Thoracic aorta (tissue), 2 donors: ENCODE measurements around the gene EI24. TPM values are rescaled to one million over a fixed set of nuclear protein-coding genes. Genes with fewer than 3 reads are reported as not detected.

Experiments used
- ATAC-seq: fragments of 150-250 bp; one replicate; pipeline ENCODE4 v1.8.0; 2017; ENCODE audit warnings: low read depth; ENCODE audit not compliant: insufficient number of reproducible peaks, low FRiP score
- DNase-seq: peaks from one replicate; pipeline ENCODE4 v3.0.0-alpha.2; 2020; ENCODE audit warnings: low spot score
- H3K27ac ChIP-seq, 2 donors: fragments of 200-600 bp; sonication (generic); 1 replicate in 1 of 2; 2 replicates in 1 of 2; pipeline ENCODE4 v1.5.1; 2016; ENCODE audit warnings: mild to moderate bottlenecking in 2 of 2, moderate library complexity in 2 of 2
- H3K27me3 ChIP-seq: fragments of 200-600 bp; sonication (generic); replicated peaks from 2 replicates; pipeline ENCODE4 v1.6.0; 2016; ENCODE audit warnings: mild to moderate bottlenecking; ENCODE audit not compliant: insufficient read depth
- H3K36me3 ChIP-seq: fragments of 200-600 bp; sonication (generic); one replicate; pipeline ENCODE4 v1.5.1; 2016
- H3K4me1 ChIP-seq, 2 donors: fragments of 200-600 bp; sonication (generic); 1 replicate in 1 of 2; 2 replicates in 1 of 2; pipeline versions ENCODE4 v1.5.1 to v1.6.0; 2016; ENCODE audit warnings: low read depth in 2 of 2, mild to moderate bottlenecking in 1 of 2; ENCODE audit not compliant: control insufficient read depth in 1 of 2
- H3K4me3 ChIP-seq: fragments of 200-600 bp; sonication (generic); 2 replicates; pipeline ENCODE4 v1.5.1; 2016; ENCODE audit warnings: mild to moderate bottlenecking
- H3K9me3 ChIP-seq: fragments of 200-600 bp; sonication (generic); 2 replicates; pipeline ENCODE4 v1.5.1; 2016
- CTCF ChIP-seq: fragments of 200-600 bp; sonication (generic); IDR thresholded peaks from one replicate; pipeline ENCODE4 v1.5.1; 2019; ENCODE audit warnings: antibody characterized with exemption
- total RNA-seq, 2 donors: library from RNA; depleted of rRNA; stranded (reverse); fragments of >200 nt; gene quantifications; one replicate each; pipeline versions ENCODE4 v1.1.0 to v1.2.3, GENCODE V29; 2016

Gene EI24
- total RNA-seq, 2 donors from 2014 or later, result 68.4 to 70.0 TPM

GRCh38 chr11:125553357-125553756 lies 15.9 kb upstream of the EI24 start:
- H3K27me3 ChIP-seq, result no peaks in the 10 kb centered on the region
- no peak overlapping the region for H3K4me3 ChIP-seq
- H3K9me3 ChIP-seq, result peaks cover 16% of the 10 kb centered on the region
- no peaks in the 10 kb centered on the region for H3K4me1 ChIP-seq
- no peak for DNase-seq
- TF ChIP-seq CTCF, result no peak
- H3K27ac ChIP-seq, result no peak overlapping the region
- H3K36me3 ChIP-seq, result no peaks in the 10 kb centered on the region
- ATAC-seq, result no peak

GRCh38 chr11:125554038-125554437 lies 15.2 kb upstream of the EI24 start:
- Histone ChIP-seq H3K9me3 (peaks cover 16% of the 10 kb centered on the region), H3K36me3 (no peaks in the 10 kb centered on the region), H3K4me3 (no peak overlapping the region), H3K4me1 (no peaks in the 10 kb centered on the region), H3K27me3 (no peaks in the 10 kb centered on the region), H3K27ac (no peak overlapping the region)
- no peak for TF ChIP-seq CTCF
- ATAC-seq (no peak), DNase-seq (no peak)

GRCh38 chr11:125559888-125560287 lies 9.4 kb upstream of the EI24 start:
- Histone ChIP-seq H3K4me1 (no peaks in the 10 kb centered on the region), H3K9me3 (no peaks in the 10 kb centered on the region), H3K4me3 (no peak overlapping the region), H3K27ac (no peak overlapping the region), H3K36me3 (no peaks in the 10 kb centered on the region), H3K27me3 (no peaks in the 10 kb centered on the region)
- TF ChIP-seq CTCF, result no peak
- DNase-seq (no peak), ATAC-seq (no peak)

- no peak for DNase-seq
- TF ChIP-seq CTCF, result no peak
- Histone ChIP-seq H3K4me1 (no peaks in the 10 kb centered on the region), H3K27ac (no peak overlapping the region), H3K27me3 (no peaks in the 10 kb centered on the region), H3K36me3 (no peaks in the 10 kb centered on the region), H3K4me3 (no peak overlapping the region), H3K9me3 (no peaks in the 10 kb centered on the region)
- no peak for ATAC-seq
These were observed 7.4 kb upstream of the EI24 start for GRCh38 chr11:125561924-125562323.

GRCh38 chr11:125562430-125562829 lies 6.8 kb upstream of the EI24 start:
- no peaks in the 10 kb centered on the region for H3K9me3 ChIP-seq
- no peak for DNase-seq
- no peak overlapping the region for H3K4me3 ChIP-seq
- H3K36me3 ChIP-seq, result no peaks in the 10 kb centered on the region
- ATAC-seq, result no peak
- H3K4me1 ChIP-seq, result no peaks in the 10 kb centered on the region
- H3K27me3 ChIP-seq, result no peaks in the 10 kb centered on the region
- no peak overlapping the region for H3K27ac ChIP-seq
- TF ChIP-seq CTCF, result no peak
